ENCODE data around the gene PLIN5. TPM values are rescaled to one million over a fixed set of nuclear protein-coding genes. Genes with fewer than 3 reads are reported as not detected.

PLIN5 gene
- total RNA-seq, 1 experiment from 2014 or later = 1.3 TPM

GRCh38 chr19:4504891-4505569 is 30.0 kb downstream of the PLIN5 start:
- no peak for DNase-seq (ENCODE audit: low read depth)

- no peak for DNase-seq (ENCODE audit: low read depth)
These were observed 30.7 kb downstream of the PLIN5 start for GRCh38 chr19:4504297-4504701.

- no peak for DNase-seq (ENCODE audit: low read depth)
These were observed 31.2 kb downstream of the PLIN5 start for GRCh38 chr19:4503825-4504170.

GRCh38 chr19:4503132-4503824 is 31.7 kb downstream of the PLIN5 start:
- DNase-seq (ENCODE audit: low read depth) = no peak

GRCh38 chr19:4502282-4503131 is 32.5 kb downstream of the PLIN5 start:
- DNase-seq (ENCODE audit: low read depth) = no peak

- no peak for DNase-seq (ENCODE audit: low read depth)
These were observed 33.3 kb downstream of the PLIN5 start for GRCh38 chr19:4501691-4502090.

- DNase-seq (ENCODE audit: low read depth) = no peak
These were observed 34.0 kb downstream of the PLIN5 start for GRCh38 chr19:4500841-4501591.

- no peak for DNase-seq (ENCODE audit: low read depth)
These were observed 35.2 kb downstream of the PLIN5 start for GRCh38 chr19:4499855-4500254.

- no peak for DNase-seq (ENCODE audit: low read depth)
These were observed 35.7 kb downstream of the PLIN5 start for GRCh38 chr19:4499318-4499717.

GRCh38 chr19:4498694-4499093 is 36.3 kb downstream of the PLIN5 start:
- DNase-seq (ENCODE audit: low read depth) = no peak

GRCh38 chr19:4497770-4498389 is 37.1 kb downstream of the PLIN5 start:
- DNase-seq (ENCODE audit: low read depth) = no peak

- DNase-seq (ENCODE audit: low read depth) = no peak
These were observed 38.7 kb downstream of the PLIN5 start for GRCh38 chr19:4496304-4496703.

GRCh38 chr19:4495471-4495870 is 39.6 kb downstream of the PLIN5 start:
- no peak for DNase-seq (ENCODE audit: low read depth)

- DNase-seq (ENCODE audit: low read depth) = no peak
These were observed 40.3 kb downstream of the PLIN5 start for GRCh38 chr19:4494691-4495064.

GRCh38 chr19:4493929-4494690 is 40.9 kb downstream of the PLIN5 start:
- DNase-seq (ENCODE audit: low read depth) = no peak

GRCh38 chr19:4493104-4493928 is 41.7 kb downstream of the PLIN5 start:
- no peak for DNase-seq (ENCODE audit: low read depth)

GRCh38 chr19:4492337-4493103 is 42.5 kb downstream of the PLIN5 start:
- no peak for DNase-seq (ENCODE audit: low read depth)

GRCh38 chr19:4491446-4491845 is 43.6 kb downstream of the PLIN5 start:
- DNase-seq (ENCODE audit: low read depth) = no peak

GRCh38 chr19:4488496-4488895 is 46.5 kb downstream of the PLIN5 start:
- no peak for DNase-seq (ENCODE audit: low read depth)

All from Daoy (cell line).